ENCODE data around the gene CDYL.
A peak's percentile ranks its signal among the peaks of the same experiment; 100 is the strongest.

Gene CDYL

DNA sequence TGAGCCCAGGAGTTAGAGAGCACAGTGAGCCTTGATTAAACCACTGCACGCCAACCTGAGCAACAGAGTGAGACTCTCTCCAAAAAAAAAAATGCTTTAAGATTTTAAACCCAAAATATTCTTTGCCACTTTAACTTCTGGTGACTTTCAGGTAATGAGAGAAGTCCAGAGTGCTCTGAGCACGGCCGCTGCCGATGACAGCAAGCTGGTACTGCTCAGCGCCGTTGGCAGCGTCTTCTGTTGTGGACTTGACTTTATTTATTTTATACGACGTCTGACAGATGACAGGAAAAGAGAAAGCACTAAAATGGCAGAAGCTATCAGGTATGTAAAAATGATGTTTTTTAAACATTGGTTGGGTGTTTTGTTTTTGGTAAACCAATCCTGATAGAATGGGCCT lies 161.2 kb downstream of the CDYL start:
- no peak for DNase-seq

DNA sequence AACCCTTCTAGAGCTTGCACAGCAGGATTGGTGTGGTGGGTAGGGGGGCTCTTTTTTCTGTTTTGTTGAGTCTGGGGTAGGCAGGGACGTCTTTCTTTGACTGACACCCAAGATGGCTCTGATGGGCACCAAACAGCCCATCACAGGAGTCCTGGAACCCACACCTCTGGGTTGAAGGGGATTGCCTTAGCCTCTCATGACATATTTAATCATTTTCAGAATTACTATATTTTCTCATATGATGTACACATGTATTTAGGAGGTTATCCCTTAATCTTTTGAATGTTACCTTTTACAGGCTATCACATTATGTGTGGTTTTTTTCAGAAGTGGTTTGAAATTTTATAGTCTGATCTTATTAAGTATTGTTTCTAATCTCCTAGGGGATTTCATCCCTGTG lies 163.0 kb downstream of the CDYL start:
- DNase-seq: no peak

DNA sequence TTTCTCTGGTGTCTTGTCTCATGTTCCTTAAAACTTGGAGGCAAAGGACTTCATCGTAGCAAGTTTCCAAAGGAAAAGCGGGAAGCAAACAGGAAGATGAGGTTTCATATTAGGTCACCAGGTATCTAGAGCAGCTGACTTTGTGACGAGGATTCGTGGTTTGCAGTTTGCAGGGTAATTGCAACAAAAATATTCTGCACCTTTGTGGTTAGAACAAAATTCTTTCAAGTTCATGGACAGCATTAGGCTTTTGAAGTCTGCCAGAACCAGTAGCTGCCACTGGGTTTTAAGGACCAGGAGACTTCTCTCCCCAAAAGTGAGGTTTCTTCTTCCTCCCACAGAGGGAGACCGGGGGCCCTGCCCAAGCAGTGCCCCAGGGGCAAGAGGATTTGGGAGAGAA lies 164.2 kb downstream of the CDYL start:
- no peak for DNase-seq

DNA sequence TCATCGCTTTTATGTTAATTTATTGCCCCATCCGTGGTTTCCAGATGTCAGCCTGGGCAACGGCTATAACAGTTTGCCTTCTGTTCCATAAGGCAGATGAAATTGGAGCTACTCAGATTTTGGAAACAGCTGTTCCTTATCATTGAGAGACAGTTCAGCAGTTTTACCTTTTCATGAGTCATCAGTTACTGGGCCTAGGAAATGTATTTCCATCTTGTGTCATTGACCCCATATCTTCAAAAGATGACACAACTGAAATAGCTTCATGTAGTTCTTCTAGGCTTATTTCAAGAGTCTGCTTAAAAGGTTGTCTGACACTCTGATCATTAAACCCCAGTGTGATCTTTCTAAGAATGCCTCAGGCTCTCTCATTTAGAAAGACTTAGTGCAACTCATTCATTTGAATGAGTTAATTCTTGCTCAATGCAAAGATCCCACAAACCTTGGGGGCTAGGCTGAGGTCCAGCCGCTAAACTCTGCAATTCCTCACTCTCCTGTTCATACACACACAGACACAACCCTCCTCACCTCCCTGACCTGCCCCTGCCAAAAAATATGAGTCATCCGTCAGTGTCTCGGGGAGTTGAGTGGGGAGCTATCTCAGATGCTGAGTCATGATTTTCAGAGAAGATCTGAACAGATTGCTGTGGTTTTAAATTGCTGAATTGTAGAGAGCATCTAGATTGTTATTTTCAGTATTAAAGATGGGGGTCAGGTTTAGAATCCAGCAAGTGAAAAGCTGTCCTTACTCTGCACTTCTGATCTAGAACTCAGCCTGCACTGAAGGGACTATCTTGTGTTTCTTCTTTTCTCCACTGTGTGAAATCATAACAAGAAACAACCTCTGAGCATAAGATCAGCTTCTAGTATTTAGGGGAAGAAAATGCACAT lies 165.8 kb downstream of the CDYL start:
- DNase-seq: peak; percentile 19 to 59 (median 40)

DNA sequence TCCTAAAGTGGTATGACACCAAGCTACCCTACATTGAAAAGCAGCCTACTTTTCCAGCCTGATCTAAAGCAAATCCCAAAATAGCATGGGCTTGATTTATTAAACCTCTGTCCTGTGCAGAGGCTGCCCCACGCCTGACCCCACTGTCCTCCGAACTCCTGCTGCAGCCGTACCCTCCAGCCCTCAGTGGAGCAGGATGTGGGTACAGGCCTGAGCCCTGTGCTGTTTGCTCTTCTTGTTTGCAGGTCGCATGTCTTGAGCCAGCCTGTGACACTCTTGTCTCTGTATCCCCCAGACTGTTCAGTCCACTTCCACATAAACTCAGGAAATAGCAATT lies 166.4 kb downstream of the CDYL start:
- no peak for DNase-seq

DNA sequence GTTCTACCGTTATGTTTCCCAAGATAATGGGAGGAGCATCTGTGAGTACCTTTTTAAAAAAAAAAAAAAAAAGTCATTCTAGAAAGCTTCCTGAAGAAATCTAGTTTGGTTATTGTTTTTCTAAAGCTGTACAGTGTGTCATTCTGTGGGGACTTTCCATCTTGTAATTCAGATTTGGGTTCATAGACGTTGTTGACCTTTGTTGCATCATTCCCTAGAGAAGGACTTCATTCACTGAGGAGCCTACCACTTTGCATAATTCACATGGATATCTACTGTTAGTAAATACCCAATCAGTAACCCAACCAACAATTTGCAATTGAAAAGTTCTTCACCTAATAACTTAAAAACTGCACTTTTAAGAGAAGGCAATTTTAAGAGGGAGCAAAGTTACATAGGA lies 167.5 kb downstream of the CDYL start:
- DNase-seq: no peak

DNA sequence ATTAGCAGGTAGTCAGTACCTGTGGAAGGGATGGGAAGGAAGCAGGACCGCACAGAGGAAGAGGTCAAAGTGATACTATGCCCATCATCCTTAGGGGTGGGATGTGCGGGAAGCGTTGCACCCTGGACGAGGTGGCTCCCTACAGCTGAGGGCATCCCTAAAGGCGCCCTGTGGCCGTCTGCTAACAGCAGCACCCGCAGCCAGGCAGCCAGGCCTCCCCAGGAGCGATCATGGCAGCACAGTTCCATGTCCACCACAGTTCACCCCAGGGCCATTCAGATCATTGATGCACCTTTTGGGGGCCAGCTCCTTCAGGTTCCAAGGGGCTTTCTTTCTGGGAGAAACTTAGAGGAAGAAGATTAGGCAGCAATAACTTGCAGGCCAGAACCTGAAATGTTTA lies 168.1 kb downstream of the CDYL start:
- DNase-seq: no peak

DNA sequence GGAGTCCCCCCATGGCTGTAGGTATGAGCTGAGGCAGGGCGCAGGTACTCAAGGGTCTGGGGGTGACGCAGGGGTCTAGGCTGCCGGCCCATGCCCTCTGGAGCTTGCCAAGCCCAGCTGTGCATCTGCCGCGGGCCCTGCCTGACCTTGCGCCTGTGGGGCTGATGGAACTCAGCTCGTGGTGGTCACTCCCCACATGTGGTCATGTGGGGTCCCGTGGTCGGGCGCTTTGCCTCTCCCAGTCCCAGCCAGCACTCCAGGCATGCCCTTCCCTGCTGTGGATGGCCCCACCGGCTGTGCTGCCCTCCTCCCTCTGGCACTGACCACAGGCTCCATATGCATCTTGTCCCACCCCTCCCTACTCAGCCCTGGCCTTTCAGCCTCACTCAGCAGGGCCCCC lies 170.3 kb downstream of the CDYL start:
- no peak for DNase-seq

DNA sequence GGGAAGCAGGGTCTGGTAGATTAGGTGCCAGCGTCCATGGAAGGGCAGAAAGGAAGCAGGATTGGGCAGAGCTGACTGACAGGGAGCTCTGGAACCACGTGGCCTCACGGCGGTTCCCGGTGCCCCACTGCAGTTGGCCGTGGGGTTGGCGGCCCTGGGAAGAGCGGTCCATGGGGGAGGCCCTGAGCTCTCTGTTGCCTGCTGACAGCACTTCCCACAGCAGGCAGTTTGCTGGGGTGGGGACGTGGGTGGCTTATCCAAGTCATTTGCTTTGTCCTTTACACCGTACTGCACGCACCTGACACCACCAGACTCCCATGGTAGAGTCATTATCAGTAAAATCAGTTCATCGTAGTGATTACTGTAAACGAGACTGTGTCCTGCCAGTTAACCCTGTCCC lies 171.5 kb downstream of the CDYL start:
- no peak for DNase-seq

DNA sequence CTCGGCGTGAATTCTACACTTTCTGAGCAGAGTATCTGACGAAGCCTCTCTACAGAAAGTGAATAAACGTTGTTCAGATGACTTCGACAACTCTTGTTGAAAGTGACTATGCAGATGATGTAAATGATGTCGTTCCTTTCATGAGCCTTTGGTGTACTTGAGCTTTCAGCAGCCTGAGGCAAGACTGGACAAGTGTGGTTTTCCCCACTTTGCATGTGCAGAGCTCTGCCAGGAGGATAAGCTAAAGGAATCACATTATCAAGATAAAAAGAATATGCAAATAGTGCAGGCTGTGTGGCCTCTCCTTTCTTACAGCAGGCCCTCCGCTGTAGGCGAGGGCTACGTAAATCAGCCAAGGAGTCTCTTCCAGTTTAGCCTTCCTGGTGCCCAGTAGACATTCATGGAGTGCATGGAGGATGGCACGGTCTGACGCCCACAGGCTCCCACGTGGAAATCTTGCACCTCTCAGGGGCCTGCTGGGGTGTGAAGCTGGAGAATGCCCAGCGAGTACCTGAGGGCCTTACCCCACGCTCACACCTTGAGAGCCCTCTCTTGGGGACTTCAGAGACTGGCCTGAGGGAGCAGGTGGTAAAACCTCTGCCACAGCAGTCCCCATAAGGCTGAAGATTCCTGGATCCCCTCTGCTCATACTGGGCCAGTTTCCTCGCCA lies 172.7 kb downstream of the CDYL start:
- no peak for DNase-seq

DNA sequence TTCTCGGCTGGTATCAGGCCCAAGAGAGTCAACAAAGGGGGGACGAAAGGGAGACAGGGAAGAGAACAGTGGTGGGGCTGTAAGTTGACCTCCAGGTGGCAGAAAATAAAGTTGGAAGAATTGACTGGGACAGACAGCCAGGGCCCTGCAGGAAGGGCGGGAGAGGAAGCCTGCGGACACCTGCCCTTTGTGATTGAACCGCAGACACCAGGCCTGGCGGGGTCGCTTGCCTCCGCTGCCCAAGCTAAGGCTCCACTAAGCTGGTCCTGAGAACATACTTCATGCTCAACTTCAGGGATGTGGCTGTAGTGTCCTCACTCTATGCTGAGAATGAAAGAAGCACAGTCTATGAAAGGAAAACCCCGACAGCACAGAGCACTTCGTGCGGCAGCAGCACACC lies 173.9 kb downstream of the CDYL start:
- no peak for DNase-seq

DNA sequence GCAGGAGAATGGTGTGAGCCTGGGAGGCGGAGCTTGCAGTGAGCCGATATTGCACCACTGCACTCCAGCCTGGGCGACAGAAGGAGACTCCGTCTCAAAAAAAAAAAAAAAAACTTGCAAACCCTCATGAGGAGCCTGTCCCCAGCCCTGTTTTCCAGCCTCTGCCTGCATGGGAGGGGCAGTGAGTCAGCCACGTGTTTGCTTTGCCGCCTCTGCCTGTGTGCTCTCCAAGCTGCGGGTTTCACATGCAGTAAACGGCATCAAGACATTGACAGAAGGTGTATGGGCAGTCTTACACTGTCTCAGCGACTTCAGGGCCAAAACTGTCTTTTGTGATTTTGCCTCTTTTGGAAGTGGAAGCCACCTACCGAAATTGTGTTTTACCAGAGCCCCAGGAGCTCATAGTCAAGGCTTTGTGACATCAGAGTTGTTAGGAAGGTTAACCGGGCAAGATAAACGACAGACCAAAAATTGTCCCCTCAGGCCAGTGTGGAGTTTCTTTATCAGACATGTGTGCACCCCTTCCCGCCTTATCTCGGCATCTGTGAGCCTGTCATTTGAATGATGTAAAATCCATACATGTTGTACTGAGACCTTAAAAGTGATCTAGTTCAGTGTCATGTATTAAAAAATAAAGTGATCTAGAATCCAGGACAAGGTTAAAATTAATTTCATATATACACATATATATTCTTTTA lies 174.8 kb downstream of the CDYL start:
- DNase-seq: no peak

DNA sequence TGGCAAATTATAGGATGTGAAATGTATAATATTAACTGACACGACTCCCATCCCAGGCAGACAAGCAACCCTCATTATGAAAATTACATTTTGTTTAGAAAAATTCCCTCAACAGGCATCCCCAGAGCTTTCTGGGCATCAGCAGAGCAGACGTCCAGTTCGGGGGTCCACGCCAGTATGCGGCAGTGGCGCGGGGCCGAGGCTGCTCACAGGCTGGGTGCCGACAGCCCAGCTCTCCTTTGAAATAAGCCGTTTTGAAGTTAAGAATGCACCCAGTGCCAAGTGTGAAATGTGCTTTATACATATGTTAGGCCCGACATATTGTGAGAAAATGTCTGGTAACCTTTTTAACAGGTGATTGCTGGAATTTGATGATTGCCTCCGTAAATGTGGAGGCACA lies 177.2 kb downstream of the CDYL start:
- no peak for DNase-seq

DNA sequence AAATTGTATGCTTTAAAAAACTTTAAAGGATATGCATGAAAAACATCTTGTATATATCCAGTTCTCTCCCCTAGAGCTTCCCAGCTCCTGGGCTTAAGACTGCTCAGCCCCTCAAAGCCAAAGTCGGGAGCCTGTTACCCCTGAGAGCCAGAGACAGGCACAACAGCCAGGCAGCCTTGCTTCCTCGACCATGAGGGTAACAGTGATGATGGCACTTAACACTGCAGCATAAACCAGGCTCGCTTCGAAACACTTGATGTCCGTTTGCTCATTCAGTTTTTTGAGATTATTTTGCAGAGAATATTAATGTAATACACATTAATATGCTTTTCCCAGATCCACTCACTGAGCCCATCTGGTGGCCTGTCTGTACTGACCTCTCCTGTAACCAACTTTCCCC lies 180.4 kb downstream of the CDYL start:
- no peak for DNase-seq

DNA sequence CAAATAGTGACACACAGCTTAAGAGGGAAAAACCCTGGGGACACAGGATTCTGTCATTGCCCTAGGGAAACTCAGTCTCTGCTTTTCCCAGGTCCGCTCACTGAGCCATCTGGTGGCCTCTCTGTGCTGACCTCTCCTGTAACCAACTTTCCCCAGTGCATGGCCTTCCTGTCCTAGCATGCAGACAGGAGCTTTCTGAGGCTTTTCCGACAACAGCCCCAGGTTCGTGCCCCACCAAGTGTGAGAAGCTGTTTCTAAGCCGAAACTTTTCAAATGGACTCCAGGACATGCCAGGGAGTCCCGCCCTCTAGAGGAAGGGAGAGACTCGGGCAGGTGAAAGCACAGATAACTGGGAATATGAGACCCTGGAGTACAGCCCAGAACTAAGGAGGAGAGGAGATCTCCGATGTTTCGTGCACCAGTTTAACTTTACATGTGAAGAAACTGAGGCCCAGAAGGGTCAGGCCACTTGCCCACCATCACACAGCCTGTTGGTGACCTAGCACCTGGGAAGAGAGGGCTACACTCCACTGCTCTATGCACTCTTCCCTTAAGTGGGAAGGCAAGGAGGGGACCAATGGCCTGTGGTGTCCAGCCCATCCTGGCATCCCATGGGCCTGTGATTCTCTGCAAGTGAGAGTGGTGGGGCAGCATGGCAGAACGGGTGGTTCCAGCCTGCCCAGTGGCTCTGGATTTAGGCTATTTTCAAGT lies 181.5 kb downstream of the CDYL start:
- peak in 2 of 4 experiments; percentile 11 to 23 for DNase-seq

DNA sequence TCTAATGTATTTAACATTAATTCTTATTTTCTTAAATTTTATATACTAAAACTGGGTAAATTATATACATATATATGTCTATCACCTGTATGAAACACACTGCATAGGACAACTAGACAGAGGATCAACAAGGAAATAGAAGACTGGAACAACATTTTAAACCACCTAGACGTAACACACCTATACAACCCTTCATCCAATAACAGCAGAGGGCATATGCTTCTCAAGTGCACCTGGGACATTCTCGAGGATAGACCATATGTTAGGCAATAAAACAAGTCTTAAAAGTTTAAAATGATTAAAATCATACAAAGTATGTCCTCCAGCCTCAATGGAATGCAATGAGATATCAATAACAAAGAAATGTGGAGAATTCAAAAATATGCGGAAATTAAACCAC lies 182.4 kb downstream of the CDYL start:
- DNase-seq: no peak

DNA sequence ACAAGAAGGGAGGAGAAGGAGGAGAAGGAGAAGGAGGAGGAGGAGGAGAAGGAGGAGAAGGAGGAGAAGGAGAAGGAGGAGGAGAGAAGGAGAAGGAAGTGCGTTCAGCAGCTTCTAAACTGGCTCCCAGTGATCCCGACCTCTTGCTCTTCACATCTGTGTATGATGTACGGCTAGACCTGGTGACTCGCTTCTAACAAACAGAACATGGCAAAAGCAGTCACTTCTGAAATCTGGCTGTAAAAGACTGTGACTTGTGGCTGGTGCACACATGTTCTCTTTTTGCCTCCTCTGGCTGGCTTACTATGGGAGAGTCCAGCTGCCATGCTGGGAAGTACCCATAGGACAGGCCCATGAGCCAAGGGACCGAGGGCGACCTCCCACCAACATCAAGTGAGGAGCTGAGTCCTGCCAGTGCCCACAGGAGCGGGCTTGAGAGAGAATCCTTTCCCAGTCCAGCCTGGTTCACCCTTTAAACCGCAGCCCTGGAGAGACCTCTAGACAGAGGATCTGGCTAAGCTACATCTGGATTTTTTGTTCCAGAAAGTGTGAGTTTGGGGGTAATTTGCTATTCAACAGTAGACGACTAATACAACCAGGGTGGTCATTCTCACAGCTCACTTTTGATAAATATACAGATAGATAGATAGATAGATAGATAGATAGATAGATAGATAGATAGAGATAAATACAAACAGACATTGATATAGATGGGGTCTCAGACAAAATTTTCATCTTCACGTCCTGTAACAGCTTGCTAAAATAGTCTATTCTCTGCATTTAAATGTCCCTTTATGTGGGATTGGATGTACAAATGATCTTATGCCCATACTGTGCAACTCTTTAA lies 185.3 kb downstream of the CDYL start:
- no peak for DNase-seq

DNA sequence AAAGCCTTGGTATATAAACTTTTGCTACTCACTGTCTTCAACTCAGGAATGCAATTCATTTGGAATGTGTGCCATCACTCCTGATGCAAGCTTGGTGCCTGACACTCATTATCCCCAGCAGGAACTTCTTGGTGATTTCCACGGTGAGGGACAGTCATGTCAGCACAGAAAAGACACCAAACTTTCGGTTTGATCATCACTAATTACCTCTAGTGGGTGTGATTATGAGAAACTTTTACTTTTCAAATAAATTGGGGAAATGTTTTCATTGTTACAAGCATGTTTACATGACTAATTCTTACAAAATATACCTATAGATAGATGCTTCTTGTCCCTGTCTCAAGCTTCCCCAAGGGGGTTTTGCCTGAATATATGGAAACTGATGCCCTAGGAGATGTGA lies 186.7 kb downstream of the CDYL start:
- DNase-seq: no peak

DNA sequence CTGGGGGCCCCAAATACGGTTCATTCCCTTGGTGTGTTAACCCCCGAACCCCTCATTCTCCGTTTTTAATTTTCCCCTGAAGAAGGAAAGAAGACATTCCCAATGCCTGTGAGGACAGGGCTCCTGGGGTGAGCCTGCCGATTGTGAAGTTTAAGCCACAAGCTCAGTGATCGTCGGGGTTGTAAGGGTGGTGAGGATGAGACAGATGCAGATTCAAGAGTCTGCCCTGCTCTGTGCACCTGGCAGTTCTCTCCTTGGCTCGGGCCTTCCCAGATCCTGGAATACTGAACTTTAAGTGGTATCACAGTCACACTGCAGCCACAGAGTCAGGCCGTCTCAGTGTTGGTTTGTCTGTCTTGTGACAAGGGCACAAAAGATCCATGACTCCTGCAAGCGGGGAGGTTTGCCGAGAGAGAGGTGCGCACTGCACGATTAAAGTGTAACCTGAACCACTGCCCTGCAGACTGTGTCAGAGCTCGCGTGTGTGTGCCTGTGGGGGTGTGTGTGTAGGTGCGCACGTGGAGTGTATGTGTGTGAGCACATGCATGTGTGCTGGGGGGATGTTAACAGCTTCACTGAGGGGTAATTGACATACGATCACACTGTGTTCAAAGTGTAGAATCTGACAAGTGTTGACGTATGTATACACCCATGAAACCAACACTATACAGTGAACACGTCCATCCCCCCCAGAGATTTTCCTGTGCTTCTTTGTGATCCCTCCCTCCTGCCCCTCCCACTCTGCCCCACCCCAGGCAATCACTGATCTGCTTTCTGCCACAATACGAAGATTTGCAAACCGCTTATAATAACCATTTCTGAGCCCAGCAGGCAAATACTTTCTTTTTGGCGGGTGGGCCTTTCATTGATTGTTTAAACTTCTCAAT lies 188.7 kb downstream of the CDYL start:
- DNase-seq: no peak

DNA sequence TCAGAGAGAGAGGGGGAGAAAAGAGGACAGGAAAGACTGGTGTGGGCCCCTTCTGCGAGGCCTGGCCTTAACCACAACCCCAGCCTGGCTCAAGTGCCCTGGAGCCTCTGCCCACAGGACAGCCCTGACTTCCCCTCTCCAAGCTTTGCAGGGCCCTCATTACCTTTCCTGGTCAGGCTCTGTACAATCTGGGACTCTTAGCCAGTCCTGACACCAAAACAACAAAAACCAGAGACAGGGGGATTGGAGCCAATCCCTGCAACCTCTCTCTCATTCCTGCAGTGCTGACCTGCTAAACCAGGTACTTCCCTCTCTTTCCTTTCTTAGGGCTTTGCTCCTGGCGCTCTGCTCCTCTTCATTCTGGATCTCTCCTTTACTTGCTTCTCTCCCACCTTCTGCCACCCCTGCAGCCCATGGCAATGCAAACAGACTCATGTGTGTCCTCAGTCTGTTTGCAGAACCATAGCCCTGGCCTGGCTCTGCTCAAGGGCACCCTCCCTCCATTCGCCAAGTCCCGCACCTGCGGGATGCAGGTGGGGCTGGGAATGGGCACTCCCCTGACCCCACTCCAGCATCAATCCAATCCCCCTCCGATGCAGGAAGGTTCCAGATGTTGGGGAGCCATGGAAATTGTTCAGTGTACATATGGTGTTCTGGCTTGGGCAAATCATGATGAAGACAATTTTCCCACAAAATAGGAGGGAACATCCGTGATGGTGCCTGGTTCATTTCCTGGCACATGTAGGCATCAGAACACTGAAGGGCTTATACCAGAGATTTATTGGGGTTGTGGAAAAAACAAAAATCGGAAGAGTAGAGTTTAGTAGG lies 189.6 kb downstream of the CDYL start:
- DNase-seq: no peak

Measured in suppressor macrophage (primary cell).